Activated CD4-positive, alpha-beta memory T cell treated with anti-CD3 and anti-CD28 coated beads for 36 hours (primary cell): Measurements from ENCODE around the gene HSPA4L. TPM values are rescaled to one million over a fixed set of nuclear protein-coding genes. Genes with fewer than 3 reads are reported as not detected.

ENCODE experiments used
- CTCF ChIA-PET: fragments of 350-600 bp; sonication (Branson Sonifier 250); formaldehyde crosslinking; loops from one replicate; lab custom pipeline; 2021; ENCODE audit warnings: antibody characterized with exemption, inconsistent platforms; lab: Charles Lee
- POLR2A ChIA-PET: fragments of 350-600 bp; sonication (Branson Sonifier 250); formaldehyde crosslinking; loops from one replicate; lab custom pipeline; 2021; ENCODE audit warnings: antibody characterized with exemption; lab: Charles Lee
- DNase-seq: peaks from one replicate; pipeline ENCODE4 v3.0.0-alpha.2; 2020
- H3K27ac Mint-ChIP-seq: one replicate; pipeline ENCODE4 v1.8.0; 2021; ENCODE audit warnings: mixed read lengths
- H3K27me3 Mint-ChIP-seq: one replicate; pipeline ENCODE4 v1.8.0; 2021; ENCODE audit warnings: mixed read lengths
- H3K36me3 Mint-ChIP-seq: one replicate; pipeline ENCODE4 v1.8.0; 2021; ENCODE audit warnings: mixed read lengths
- H3K4me1 Mint-ChIP-seq: one replicate; pipeline ENCODE4 v1.8.0; 2021; ENCODE audit warnings: low read depth, mixed read lengths
- H3K4me3 Mint-ChIP-seq: one replicate; pipeline ENCODE4 v1.8.0; 2021; ENCODE audit warnings: mild to moderate bottlenecking, mixed read lengths
- H3K9me3 Mint-ChIP-seq: one replicate; pipeline ENCODE4 v1.8.0; 2021; ENCODE audit warnings: mixed read lengths
- intact Hi-C: fragments of 100-400 bp; cut with micrococcal nuclease; formaldehyde crosslinking; loops from one replicate; pipeline ENCODE4 v1.15.1; 2023
- total RNA-seq, 2 experiments: library from RNA; stranded (reverse); gene quantifications; one replicate each; pipeline ENCODE4 v1.2.3, GENCODE V29; 2021

HSPA4L gene
- total RNA-seq, 2 experiments from 2014 or later, result 1.9 to 3.0 TPM

DNA sequence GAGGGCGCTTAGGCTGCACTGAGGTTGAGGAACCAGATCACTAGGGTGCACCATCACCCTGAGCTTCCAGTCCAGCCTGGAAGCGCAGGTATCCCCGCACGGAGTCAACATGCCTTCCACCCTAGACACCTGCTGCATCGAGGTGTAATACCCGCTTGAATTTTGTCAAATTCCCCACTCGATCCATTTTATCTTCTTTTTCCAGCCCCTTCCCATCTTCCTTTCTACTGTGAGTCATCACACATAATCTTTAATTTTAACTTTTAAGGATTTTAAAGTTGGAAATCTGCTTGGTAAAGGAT lies 99.4 kb downstream of the HSPA4L start:
- no peak for DNase-seq
- H3K27me3 Mint-ChIP-seq, result peaks cover 2% of the 10 kb centered on the region
- peak overlapping the region; percentile 95 for H3K4me3 Mint-ChIP-seq
- POLR2A ChIA-PET, result interaction anchor here (1.6 to 1.8 kb wide), 3 partner anchors 84 to 404 kb away, joined by 3 to 20 read pairs (median 10); partner anchors contain the start of genes ABHD18, LARP1B and MFSD8
- H3K9me3 Mint-ChIP-seq, result no peaks in the 10 kb centered on the region
- peak overlapping the region; percentile 98 for H3K27ac Mint-ChIP-seq
- CTCF ChIA-PET, result no interaction called here
- intact Hi-C loops, result loop anchor here (5.0 to 10.0 kb wide), 2 partner anchors 257 to 931 kb away; no protein-coding TSS in a partner anchor
- H3K36me3 Mint-ChIP-seq, result peaks cover 36% of the 10 kb centered on the region
- H3K4me1 Mint-ChIP-seq, result peaks cover 14% of the 10 kb centered on the region

DNA sequence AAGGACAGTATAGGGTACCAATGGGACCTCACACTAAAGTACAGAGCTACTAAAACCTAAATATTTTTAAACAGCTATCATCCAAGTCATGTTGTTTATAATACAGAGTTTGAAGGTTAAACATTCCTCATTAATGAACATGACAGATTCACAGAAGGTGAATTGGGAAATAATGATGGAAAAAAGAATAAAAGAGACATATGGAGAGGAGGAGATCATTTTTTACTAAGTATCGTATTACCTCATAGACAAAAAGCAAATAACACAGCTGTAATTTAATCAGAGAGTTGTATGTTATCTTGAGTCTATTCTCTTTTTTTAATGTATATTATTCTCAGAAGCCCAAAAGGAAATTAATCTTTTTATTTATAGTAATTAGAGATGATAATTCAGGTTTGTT lies 106.4 kb downstream of the HSPA4L start:
- no peaks in the 10 kb centered on the region for H3K9me3 Mint-ChIP-seq
- H3K27ac Mint-ChIP-seq, result no peak overlapping the region
- H3K4me3 Mint-ChIP-seq, result no peak overlapping the region
- peaks cover 45% of the 10 kb centered on the region for H3K36me3 Mint-ChIP-seq
- peaks cover 2% of the 10 kb centered on the region for H3K4me1 Mint-ChIP-seq
- intact Hi-C loops, result loop anchor here (10.0 kb wide), 1 partner anchor 264 kb away; no protein-coding TSS in a partner anchor
- DNase-seq, result no peak
- H3K27me3 Mint-ChIP-seq, result no peaks in the 10 kb centered on the region
- POLR2A ChIA-PET, result interaction anchor here (1.1 kb wide), 1 partner anchor 77 kb away, joined by 3 read pairs; the partner anchor contains the start of genes ABHD18 and MFSD8
- CTCF ChIA-PET, result no interaction called here

DNA sequence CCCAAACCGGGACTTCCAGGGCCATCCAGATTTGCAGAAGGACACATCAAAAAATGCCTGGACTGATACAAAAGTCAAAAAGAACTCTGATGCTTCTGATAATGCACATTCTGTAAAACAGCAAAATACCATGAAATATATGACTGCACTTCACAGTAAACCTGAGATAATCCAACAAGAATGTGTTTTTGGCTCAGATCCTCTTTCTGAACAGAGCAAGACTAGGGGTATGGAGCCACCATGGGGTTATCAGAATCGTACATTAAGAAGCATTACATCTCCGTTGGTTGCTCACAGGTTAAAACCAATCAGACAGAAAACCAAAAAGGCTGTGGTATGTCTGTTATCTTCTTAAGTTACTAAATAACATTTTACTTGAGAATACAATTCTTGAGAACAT lies 107.8 kb downstream of the HSPA4L start:
- intact Hi-C loops, result loop anchor here (10.0 kb wide), 1 partner anchor 265 kb away; no protein-coding TSS in a partner anchor
- Mint-ChIP-seq H3K36me3 (peaks cover 49% of the 10 kb centered on the region), H3K4me3 (no peak overlapping the region), H3K27me3 (no peaks in the 10 kb centered on the region), H3K4me1 (peaks cover 2% of the 10 kb centered on the region), H3K9me3 (no peaks in the 10 kb centered on the region), H3K27ac (no peak overlapping the region)
- DNase-seq, result no peak
- ChIA-PET CTCF (no interaction called here), POLR2A (no interaction called here)

Other genes with a start within 250 kb of the HSPA4L start
- under 1 TPM; 0.19 to 0.48 TPM for gene INTU, start 149.4 kb upstream of the HSPA4L start, total RNA-seq
- not detected for gene SLC25A31, start 51.9 kb upstream of the HSPA4L start, total RNA-seq
- 10 to 100 TPM; 43.5 to 45.6 TPM for gene PLK4, start 98.6 kb downstream of the HSPA4L start, total RNA-seq
- 10 to 100 TPM; 13.0 to 15.3 TPM for gene MFSD8, start 182.9 kb downstream of the HSPA4L start, total RNA-seq
- gene ABHD18, start 183.1 kb downstream of the HSPA4L start, total RNA-seq, result 10 to 100 TPM; 17.3 to 18.9 TPM